Neural cell (in vitro differentiated cells): ENCODE data around the gene LHX2. TPM values are rescaled to one million over a fixed set of nuclear protein-coding genes. Genes with fewer than 3 reads are reported as not detected.

Experiments used
- H2AFZ ChIP-seq: fragments of 200-600, 300-800 bp; sonication (generic), shearing (Covaris generic); 2 replicates; pipeline ENCODE4 v1.6.0; 2014; ENCODE audit warnings: low read depth, mild to moderate bottlenecking, antibody characterized with exemption, low read length, moderate library complexity
- H3F3A ChIP-seq: fragments of 200-600 bp; shearing (Covaris generic); 2 replicates; pipeline ENCODE4 v1.6.1; 2016; ENCODE audit warnings: mild to moderate bottlenecking, moderate library complexity, mixed read lengths, antibody characterized with exemption, low read length; ENCODE audit not compliant: insufficient read depth, poor library complexity, severe bottlenecking
- H3K27ac ChIP-seq: fragments of 200-600, 300-800 bp; sonication (generic), shearing (Covaris generic); 2 replicates; pipeline ENCODE4 v1.5.1; 2014; ENCODE audit warnings: mild to moderate bottlenecking, low read length, moderate library complexity
- H3K27me3 ChIP-seq: fragments of 300-800, 200-600 bp; sonication (generic), shearing (Covaris generic); 2 replicates; pipeline ENCODE4 v1.6.0; 2014; ENCODE audit warnings: mild to moderate bottlenecking, low read depth, low read length, moderate library complexity; ENCODE audit not compliant: insufficient read depth
- H3K36me3 ChIP-seq: fragments of 300-800, 200-600 bp; sonication (generic), shearing (Covaris generic); 2 replicates; pipeline ENCODE4 v1.5.1; 2014; ENCODE audit warnings: mild to moderate bottlenecking, antibody characterized with exemption, low read length, moderate library complexity; ENCODE audit not compliant: insufficient read depth
- H3K4me2 ChIP-seq: fragments of 300-800, 200-600 bp; sonication (generic), shearing (Covaris generic); 2 replicates; pipeline ENCODE4 v1.6.0; 2014; ENCODE audit warnings: mild to moderate bottlenecking, low read length
- H3K4me3 ChIP-seq: fragments of 300-800, 200-600 bp; sonication (generic), shearing (Covaris generic); 2 replicates; pipeline ENCODE4 v1.5.1; 2014; ENCODE audit warnings: mild to moderate bottlenecking, low read length, moderate library complexity
- H3K79me2 ChIP-seq: fragments of 200-600 bp; shearing (Covaris generic); replicated peaks from 2 replicates; pipeline ENCODE4 v1.6.0; 2014; ENCODE audit warnings: mild to moderate bottlenecking, low read length, moderate library complexity; ENCODE audit not compliant: insufficient read depth
- H3K9ac ChIP-seq: fragments of 300-800, 200-600 bp; sonication (generic), shearing (Covaris generic); 2 replicates; pipeline ENCODE4 v1.6.1; 2016; ENCODE audit warnings: mild to moderate bottlenecking, low read length, mixed read lengths
- H3K9me2 ChIP-seq: fragments of 200-600 bp; shearing (Covaris generic); 2 replicates; pipeline ENCODE4 v1.6.1; 2016; ENCODE audit warnings: mild to moderate bottlenecking, low read length, mixed read lengths; ENCODE audit not compliant: insufficient read depth
- H3K9me3 ChIP-seq: fragments of 200-600, 300-800 bp; sonication (generic), shearing (Covaris generic); 2 replicates; pipeline ENCODE4 v1.6.1; 2016; ENCODE audit warnings: mild to moderate bottlenecking, mixed run types, low read length, moderate library complexity, mixed read lengths
- H4K20me1 ChIP-seq: fragments of 200-600 bp; shearing (Covaris generic); 2 replicates; pipeline ENCODE4 v1.6.1; 2016; ENCODE audit warnings: mild to moderate bottlenecking, mixed run types; ENCODE audit not compliant: insufficient read depth
- EP300 ChIP-seq: fragments of 450-650 bp; conservative IDR thresholded peaks from 2 replicates; pipeline ENCODE4 v1.6.1; 2014; ENCODE audit warnings: antibody characterized with exemption, mild to moderate bottlenecking, moderate library complexity; ENCODE audit not compliant: poor library complexity, severe bottlenecking
- EZH2 ChIP-seq: fragments of 200-600, 300-800 bp; shearing (Covaris generic), sonication (generic); IDR thresholded peaks from 2 replicates; pipeline ENCODE4 v1.6.1; 2014; ENCODE audit warnings: antibody characterized with exemption, low read length, borderline replicate concordance, mild to moderate bottlenecking; ENCODE audit not compliant: insufficient read depth, poor library complexity, severe bottlenecking
- MXI1 ChIP-seq: fragments of 450-650 bp; conservative IDR thresholded peaks from 2 replicates; pipeline ENCODE4 v1.6.1; 2014; ENCODE audit warnings: antibody characterized with exemption, mild to moderate bottlenecking; ENCODE audit not compliant: poor library complexity, severe bottlenecking
- POLR2AphosphoS5 ChIP-seq: IDR thresholded peaks from 2 replicates; pipeline ENCODE4 v1.6.1; 2012
- RAD21 ChIP-seq: fragments of 450-650 bp; conservative IDR thresholded peaks from 2 replicates; pipeline ENCODE4 v1.6.1; 2014; ENCODE audit warnings: antibody characterized with exemption, mild to moderate bottlenecking, moderate library complexity
- SMC3 ChIP-seq: fragments of 450-650 bp; conservative IDR thresholded peaks from 2 replicates; pipeline ENCODE4 v1.6.1; 2014; ENCODE audit warnings: antibody characterized with exemption, mild to moderate bottlenecking, moderate library complexity; ENCODE audit not compliant: poor library complexity
- TAF1 ChIP-seq: IDR thresholded peaks from 2 replicates; pipeline ENCODE4 v1.6.1; 2012; ENCODE audit warnings: low read depth
- polyA plus RNA-seq: library from polyadenylated mRNA; depleted of rRNA; stranded (reverse); fragments of >200 nt; gene quantifications from 2 replicates; pipeline ENCODE4 v1.2.3, GENCODE V29; 2014
- TF ChIP-seq, protein P1 (sequence below): fragments of 450-650 bp; IDR thresholded peaks from 2 replicates; pipeline ENCODE4 v1.5.1; 2014; ENCODE audit warnings: antibody characterized with exemption, mild to moderate bottlenecking, moderate library complexity; ENCODE audit not compliant: poor library complexity, severe bottlenecking
- TF ChIP-seq, protein P2 (sequence below): IDR thresholded peaks from 2 replicates; pipeline ENCODE4 v1.6.1; 2012; ENCODE audit warnings: borderline replicate concordance

Gene LHX2
- polyA plus RNA-seq, 1 donor from 2014 or later: 3.6 TPM

DNA sequence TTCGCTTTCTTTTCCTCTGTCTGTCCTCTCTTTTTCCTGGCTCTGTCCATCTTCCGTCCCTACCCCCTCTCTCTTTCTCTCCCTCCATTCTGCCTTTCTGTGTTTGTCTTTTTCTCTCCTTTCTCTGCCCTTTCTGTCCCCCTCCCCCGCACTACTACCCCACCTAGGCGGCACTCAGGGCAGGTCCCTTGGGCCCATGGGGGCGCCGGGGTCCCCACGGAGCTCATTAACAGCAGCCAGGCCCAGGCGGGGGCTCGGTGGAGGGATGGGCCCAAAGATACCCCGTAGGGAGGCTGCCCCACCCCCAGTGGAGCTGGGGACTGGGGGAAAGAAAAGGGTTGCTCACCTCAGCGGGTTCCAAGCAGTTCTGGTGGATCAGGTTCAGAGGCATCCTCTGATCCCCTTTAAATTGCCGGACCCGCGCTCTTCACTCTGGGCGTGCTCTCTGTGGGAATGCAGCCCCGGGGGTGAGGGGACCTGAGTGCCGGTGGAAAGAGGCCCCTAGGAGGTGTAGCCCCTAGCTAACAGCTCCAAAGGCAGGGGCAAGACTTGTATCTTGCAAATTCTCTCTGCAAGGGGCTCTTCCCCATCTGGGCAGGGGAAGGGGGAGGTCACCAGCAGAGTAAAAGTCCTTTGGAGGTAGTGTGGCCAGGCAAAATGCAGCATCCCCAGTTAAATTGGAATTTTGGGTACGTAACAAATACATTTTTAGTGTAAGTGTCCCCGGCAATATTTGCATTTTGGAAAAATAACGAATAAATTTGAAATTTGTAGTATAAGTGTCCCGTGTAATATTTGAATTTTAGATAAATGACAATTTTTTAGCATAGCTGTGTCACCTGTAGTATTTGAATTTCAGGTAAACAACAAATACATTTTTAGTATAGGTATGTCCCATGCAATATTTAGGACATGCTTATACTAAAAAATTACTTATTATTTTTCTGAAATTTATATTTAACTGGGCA is 7.4 kb downstream of the LHX2 start:
- Histone ChIP-seq H3K9me2 (no peaks in the 10 kb centered on the region), H3F3A (no peaks in the 10 kb centered on the region), H3K27me3 (peaks cover 52% of the 10 kb centered on the region), H3K9ac (peak overlapping the region; percentile 37), H3K9me3 (no peaks in the 10 kb centered on the region), H2AFZ (no peak overlapping the region), H3K36me3 (no peaks in the 10 kb centered on the region), H4K20me1 (no peaks in the 10 kb centered on the region), H3K79me2 (peaks cover 97% of the 10 kb centered on the region), H3K27ac (no peak overlapping the region), H3K4me2 (no peak overlapping the region), H3K4me3 (peak overlapping the region; percentile 56)
- TF ChIP-seq, protein P1, sequence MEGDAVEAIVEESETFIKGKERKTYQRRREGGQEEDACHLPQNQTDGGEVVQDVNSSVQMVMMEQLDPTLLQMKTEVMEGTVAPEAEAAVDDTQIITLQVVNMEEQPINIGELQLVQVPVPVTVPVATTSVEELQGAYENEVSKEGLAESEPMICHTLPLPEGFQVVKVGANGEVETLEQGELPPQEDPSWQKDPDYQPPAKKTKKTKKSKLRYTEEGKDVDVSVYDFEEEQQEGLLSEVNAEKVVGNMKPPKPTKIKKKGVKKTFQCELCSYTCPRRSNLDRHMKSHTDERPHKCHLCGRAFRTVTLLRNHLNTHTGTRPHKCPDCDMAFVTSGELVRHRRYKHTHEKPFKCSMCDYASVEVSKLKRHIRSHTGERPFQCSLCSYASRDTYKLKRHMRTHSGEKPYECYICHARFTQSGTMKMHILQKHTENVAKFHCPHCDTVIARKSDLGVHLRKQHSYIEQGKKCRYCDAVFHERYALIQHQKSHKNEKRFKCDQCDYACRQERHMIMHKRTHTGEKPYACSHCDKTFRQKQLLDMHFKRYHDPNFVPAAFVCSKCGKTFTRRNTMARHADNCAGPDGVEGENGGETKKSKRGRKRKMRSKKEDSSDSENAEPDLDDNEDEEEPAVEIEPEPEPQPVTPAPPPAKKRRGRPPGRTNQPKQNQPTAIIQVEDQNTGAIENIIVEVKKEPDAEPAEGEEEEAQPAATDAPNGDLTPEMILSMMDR: no peak
- TF ChIP-seq EZH2 (no peak), TAF1 (no peak), POLR2AphosphoS5 (no peak), RAD21 (no peak)

GRCh38 chr9:124019771-124020519 is 8.4 kb downstream of the LHX2 start:
- H3K79me2 ChIP-seq: peaks cover 88% of the 10 kb centered on the region
- no peak overlapping the region for H3K4me3 ChIP-seq
- H2AFZ ChIP-seq: no peak overlapping the region
- no peak overlapping the region for H3K9ac ChIP-seq
- no peaks in the 10 kb centered on the region for H3F3A ChIP-seq
- H3K27ac ChIP-seq: no peak overlapping the region
- no peaks in the 10 kb centered on the region for H4K20me1 ChIP-seq
- peaks cover 43% of the 10 kb centered on the region for H3K27me3 ChIP-seq
- H3K36me3 ChIP-seq: no peaks in the 10 kb centered on the region
- no peak overlapping the region for H3K4me2 ChIP-seq
- no peaks in the 10 kb centered on the region for H3K9me2 ChIP-seq
- no peak for TF ChIP-seq EZH2
- TF ChIP-seq SMC3: no peak
- TF ChIP-seq MXI1: no peak
- H3K9me3 ChIP-seq: no peaks in the 10 kb centered on the region

DNA sequence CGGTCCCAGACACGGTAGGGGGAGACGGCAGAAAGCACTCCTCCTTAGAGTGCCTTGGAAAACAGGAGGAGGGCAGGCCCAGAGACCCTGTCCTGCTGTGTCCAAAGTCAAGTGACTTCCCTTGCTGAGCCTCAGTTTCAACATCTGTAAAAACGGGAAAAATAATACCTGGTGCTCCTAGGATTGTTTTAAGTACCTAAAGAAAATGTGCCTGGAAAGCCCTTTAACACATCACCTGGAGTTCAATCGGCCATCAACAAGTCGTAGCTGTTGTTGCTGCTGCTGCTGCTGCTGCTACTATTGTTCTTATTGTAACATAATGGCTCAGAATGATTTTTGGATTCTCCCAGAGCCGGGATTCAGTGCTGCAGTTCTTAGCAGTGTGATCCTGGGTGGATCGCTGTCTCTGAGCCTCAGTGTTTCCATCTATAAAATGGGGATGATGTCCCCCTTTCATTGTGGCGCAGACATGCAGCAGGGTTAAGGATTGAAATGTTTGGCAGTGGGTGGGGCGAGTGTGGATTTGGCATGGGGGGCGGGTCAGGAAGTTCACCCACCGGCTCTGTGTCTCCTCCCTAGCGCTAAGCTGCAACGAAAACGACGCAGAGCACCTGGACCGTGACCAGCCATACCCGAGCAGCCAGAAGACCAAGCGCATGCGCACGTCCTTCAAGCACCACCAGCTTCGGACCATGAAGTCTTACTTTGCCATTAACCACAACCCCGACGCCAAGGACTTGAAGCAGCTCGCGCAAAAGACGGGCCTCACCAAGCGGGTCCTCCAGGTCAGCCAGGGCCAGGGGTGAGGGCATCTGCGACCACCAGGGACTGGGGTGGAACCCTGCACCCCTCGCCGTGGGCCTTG is 9.2 kb downstream of the LHX2 start:
- H3F3A ChIP-seq: no peaks in the 10 kb centered on the region
- no peak overlapping the region for H3K4me3 ChIP-seq
- H3K4me2 ChIP-seq: no peak overlapping the region
- TF ChIP-seq SMC3 (no peak), RAD21 (no peak), EP300 (no peak), EZH2 (no peak), POLR2AphosphoS5 (no peak), TAF1 (no peak), MXI1 (no peak)
- TF ChIP-seq, protein P2, sequence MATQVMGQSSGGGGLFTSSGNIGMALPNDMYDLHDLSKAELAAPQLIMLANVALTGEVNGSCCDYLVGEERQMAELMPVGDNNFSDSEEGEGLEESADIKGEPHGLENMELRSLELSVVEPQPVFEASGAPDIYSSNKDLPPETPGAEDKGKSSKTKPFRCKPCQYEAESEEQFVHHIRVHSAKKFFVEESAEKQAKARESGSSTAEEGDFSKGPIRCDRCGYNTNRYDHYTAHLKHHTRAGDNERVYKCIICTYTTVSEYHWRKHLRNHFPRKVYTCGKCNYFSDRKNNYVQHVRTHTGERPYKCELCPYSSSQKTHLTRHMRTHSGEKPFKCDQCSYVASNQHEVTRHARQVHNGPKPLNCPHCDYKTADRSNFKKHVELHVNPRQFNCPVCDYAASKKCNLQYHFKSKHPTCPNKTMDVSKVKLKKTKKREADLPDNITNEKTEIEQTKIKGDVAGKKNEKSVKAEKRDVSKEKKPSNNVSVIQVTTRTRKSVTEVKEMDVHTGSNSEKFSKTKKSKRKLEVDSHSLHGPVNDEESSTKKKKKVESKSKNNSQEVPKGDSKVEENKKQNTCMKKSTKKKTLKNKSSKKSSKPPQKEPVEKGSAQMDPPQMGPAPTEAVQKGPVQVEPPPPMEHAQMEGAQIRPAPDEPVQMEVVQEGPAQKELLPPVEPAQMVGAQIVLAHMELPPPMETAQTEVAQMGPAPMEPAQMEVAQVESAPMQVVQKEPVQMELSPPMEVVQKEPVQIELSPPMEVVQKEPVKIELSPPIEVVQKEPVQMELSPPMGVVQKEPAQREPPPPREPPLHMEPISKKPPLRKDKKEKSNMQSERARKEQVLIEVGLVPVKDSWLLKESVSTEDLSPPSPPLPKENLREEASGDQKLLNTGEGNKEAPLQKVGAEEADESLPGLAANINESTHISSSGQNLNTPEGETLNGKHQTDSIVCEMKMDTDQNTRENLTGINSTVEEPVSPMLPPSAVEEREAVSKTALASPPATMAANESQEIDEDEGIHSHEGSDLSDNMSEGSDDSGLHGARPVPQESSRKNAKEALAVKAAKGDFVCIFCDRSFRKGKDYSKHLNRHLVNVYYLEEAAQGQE: no peak
- TF ChIP-seq, protein P1: no peak
- no peaks in the 10 kb centered on the region for H3K9me2 ChIP-seq
- peaks cover 35% of the 10 kb centered on the region for H3K27me3 ChIP-seq
- H2AFZ ChIP-seq: no peak overlapping the region
- no peaks in the 10 kb centered on the region for H3K9me3 ChIP-seq
- no peak overlapping the region for H3K27ac ChIP-seq
- H3K36me3 ChIP-seq: no peaks in the 10 kb centered on the region
- no peak overlapping the region for H3K9ac ChIP-seq
- H4K20me1 ChIP-seq: no peaks in the 10 kb centered on the region
- H3K79me2 ChIP-seq: peaks cover 80% of the 10 kb centered on the region
